Uterus (tissue), 4 donors: Measurements from ENCODE around the gene CRACDL. TPM values are rescaled to one million over a fixed set of nuclear protein-coding genes. Genes with fewer than 3 reads are reported as not detected.

ENCODE experiments used
- DNase-seq, 2 donors: peaks; one replicate each; pipeline ENCODE4 v3.0.0-alpha.2; 2019 to 2020
- H3K27ac ChIP-seq, 2 donors: fragments of 200-600 bp; sonication (generic); 1 replicate in 1 of 2; 2 replicates in 1 of 2; pipeline ENCODE4 v1.5.1; 2016 to 2018
- H3K27me3 ChIP-seq, 2 donors: fragments of 200-600 bp; sonication (generic); one replicate each; pipeline ENCODE4 v1.5.1; 2018 to 2019; ENCODE audit warnings: control low read depth in 1 of 2
- H3K36me3 ChIP-seq, 2 donors: fragments of 200-600 bp; sonication (generic); one replicate each; pipeline ENCODE4 v1.5.1; 2019; ENCODE audit warnings: control low read depth in 1 of 2
- H3K4me1 ChIP-seq, 2 donors: fragments of 200-600 bp; sonication (generic); one replicate each; pipeline ENCODE4 v1.5.1; 2018 to 2019; ENCODE audit warnings: control low read depth in 1 of 2
- H3K4me3 ChIP-seq, 2 donors: fragments of 200-600 bp; sonication (generic); 1 replicate in 1 of 2; 2 replicates in 1 of 2; pipeline ENCODE4 v1.5.1; 2018 to 2019; ENCODE audit warnings: mild to moderate bottlenecking in 1 of 2
- H3K9me3 ChIP-seq, 2 donors: fragments of 200-600 bp; sonication (generic); one replicate each; pipeline ENCODE4 v1.5.1; 2019; ENCODE audit warnings: control low read depth in 1 of 2
- CTCF ChIP-seq, 4 experiments: fragments of 200-600 bp in 2 of 4; fragments of 450-650 bp in 2 of 4; sonication (generic) in 2 of 4; IDR thresholded peaks; one replicate each; pipeline ENCODE4 v1.5.1; 2016 to 2019; ENCODE audit warnings: antibody characterized with exemption in 4 of 4, mild to moderate bottlenecking in 2 of 4, moderate library complexity in 1 of 4
- POLR2A ChIP-seq, 2 donors: fragments of 450-650 bp; IDR thresholded peaks; one replicate each; pipeline ENCODE4 v1.6.1; 2016; ENCODE audit warnings: antibody characterized with exemption in 2 of 2, mild to moderate bottlenecking in 1 of 2, moderate library complexity in 1 of 2
- intact Hi-C: fragments of 100-400 bp; cut with DNase I; formaldehyde crosslinking; loops from one replicate; pipeline ENCODE4 v1.15.1; 2023; ENCODE audit warnings: low total_unique reads
- total RNA-seq, 4 donors: library from RNA; depleted of rRNA in 3 of 4; stranded (reverse); fragments of >200 nt in 3 of 4; gene quantifications; one replicate each; pipeline versions ENCODE4 v1.1.0 to v1.2.4, GENCODE V29; 2014 to 2023
- donor health status: DM: yes; HTN: yes; CAD: no.

CRACDL gene
- total RNA-seq, 4 donors from 2014 or later = 1.5 to 14.6 (median 6.1) TPM

GRCh38 chr2:98896944-98897343, 39.1 kb downstream of the CRACDL start:
- H3K4me3 ChIP-seq = no peak overlapping the region
- no peak for DNase-seq
- intact Hi-C loops = no loop called here

GRCh38 chr2:98896416-98896815, 39.6 kb downstream of the CRACDL start:
- H3K4me1 ChIP-seq = no peaks in the 10 kb centered on the region
- no peak overlapping the region for H3K4me3 ChIP-seq
- H3K36me3 ChIP-seq = no peaks in the 10 kb centered on the region
- H3K9me3 ChIP-seq = no peaks in the 10 kb centered on the region
- DNase-seq = no peak
- H3K27me3 ChIP-seq = no peaks in the 10 kb centered on the region
- intact Hi-C loops = no loop called here
- no peak for TF ChIP-seq POLR2A (IDR thresholded peaks at IDR 0.05)
- TF ChIP-seq CTCF (IDR thresholded peaks at IDR 0.05) = no peak
- no peak overlapping the region for H3K27ac ChIP-seq

More at GRCh38 chr2:98896944-98897343, 39.1 kb downstream of the CRACDL start:
- no peaks in the 10 kb centered on the region for H3K4me1 ChIP-seq
- TF ChIP-seq CTCF (IDR thresholded peaks at IDR 0.05) (no peak), POLR2A (IDR thresholded peaks at IDR 0.05) (no peak)
- no peaks in the 10 kb centered on the region for H3K27me3 ChIP-seq
- H3K27ac ChIP-seq = no peak overlapping the region
- H3K36me3 ChIP-seq = no peaks in the 10 kb centered on the region
- H3K9me3 ChIP-seq = no peaks in the 10 kb centered on the region

GRCh38 chr2:98895901-98896300, 40.1 kb downstream of the CRACDL start:
- no peaks in the 10 kb centered on the region for H3K27me3 ChIP-seq
- H3K4me3 ChIP-seq = no peak overlapping the region
- no peaks in the 10 kb centered on the region for H3K36me3 ChIP-seq
- intact Hi-C loops = no loop called here
- TF ChIP-seq POLR2A (IDR thresholded peaks at IDR 0.05) = no peak
- no peak for TF ChIP-seq CTCF (IDR thresholded peaks at IDR 0.05)
- H3K4me1 ChIP-seq = no peaks in the 10 kb centered on the region
- H3K27ac ChIP-seq = no peak overlapping the region
- DNase-seq = no peak
- no peaks in the 10 kb centered on the region for H3K9me3 ChIP-seq

- no peak overlapping the region for H3K4me3 ChIP-seq
- no peaks in the 10 kb centered on the region for H3K4me1 ChIP-seq
- TF ChIP-seq CTCF (IDR thresholded peaks at IDR 0.05) (no peak), POLR2A (IDR thresholded peaks at IDR 0.05) (no peak)
- no peaks in the 10 kb centered on the region for H3K9me3 ChIP-seq
- no peak overlapping the region for H3K27ac ChIP-seq
- no peaks in the 10 kb centered on the region for H3K36me3 ChIP-seq
- no peak for DNase-seq
- no peaks in the 10 kb centered on the region for H3K27me3 ChIP-seq
- intact Hi-C loops = no loop called here
Observed at GRCh38 chr2:98895221-98895620, 40.8 kb downstream of the CRACDL start.

- H3K27ac ChIP-seq = no peak overlapping the region
- DNase-seq = no peak
- H3K4me3 ChIP-seq = no peak overlapping the region
- H3K9me3 ChIP-seq = no peaks in the 10 kb centered on the region
- H3K27me3 ChIP-seq = no peaks in the 10 kb centered on the region
- TF ChIP-seq POLR2A (IDR thresholded peaks at IDR 0.05) = no peak
- TF ChIP-seq CTCF (IDR thresholded peaks at IDR 0.05) = no peak
- H3K4me1 ChIP-seq = no peaks in the 10 kb centered on the region
- no peaks in the 10 kb centered on the region for H3K36me3 ChIP-seq
- intact Hi-C loops = no loop called here
Observed at GRCh38 chr2:98894331-98895000, 41.6 kb downstream of the CRACDL start.
